HepG2 (cell line): ENCODE measurements around the gene MT1A. TPM values are rescaled to one million over a fixed set of nuclear protein-coding genes. Genes with fewer than 3 reads are reported as not detected.
A peak's percentile ranks its signal among the peaks of the same experiment; 100 is the strongest.

Source experiments
- ADNP ChIP-seq: sonication (generic); formaldehyde crosslinking; IDR thresholded peaks from 2 replicates; pipeline ENCODE4 v1.4.0; 2020; ENCODE audit warnings: missing genetic modification reagents
- ARHGAP35 ChIP-seq: sonication (generic); formaldehyde crosslinking; IDR thresholded peaks from 2 replicates; pipeline ENCODE4 v1.9.0; 2022; ENCODE audit warnings: mild to moderate bottlenecking, inconsistent platforms, moderate library complexity, missing genetic modification reagents, borderline replicate concordance
- ARID4A ChIP-seq: sonication (generic); formaldehyde crosslinking; IDR thresholded peaks from 2 replicates; pipeline ENCODE4 v1.5.0; 2020; ENCODE audit warnings: mild to moderate bottlenecking, missing genetic modification reagents, borderline replicate concordance
- ATRX ChIP-seq: sonication (generic); formaldehyde crosslinking; IDR thresholded peaks from 2 replicates; pipeline ENCODE4 v1.4.0; 2020; ENCODE audit warnings: missing genetic modification reagents, borderline replicate concordance
- BRCA1 ChIP-seq: sonication (generic); formaldehyde crosslinking; IDR thresholded peaks from 2 replicates; pipeline ENCODE4 v1.4.0; 2020; ENCODE audit warnings: missing genetic modification reagents
- FOXP4 ChIP-seq: sonication (generic); formaldehyde crosslinking; IDR thresholded peaks from 2 replicates; pipeline ENCODE4 v1.4.0; 2020; ENCODE audit warnings: missing genetic modification reagents
- HCFC1 ChIP-seq: fragments of 150-350 bp; IDR thresholded peaks from 2 replicates; pipeline ENCODE4 v1.6.1; 2014; ENCODE audit warnings: low read depth, low read length
- IKZF4 ChIP-seq: sonication (generic); formaldehyde crosslinking; IDR thresholded peaks from 2 replicates; pipeline ENCODE4 v1.5.1; 2020; ENCODE audit warnings: borderline replicate concordance, mild to moderate bottlenecking, low read depth, missing genetic modification reagents; ENCODE audit errors: not compliant biosample characterization
- KDM4B ChIP-seq: sonication (generic); formaldehyde crosslinking; IDR thresholded peaks from 2 replicates; pipeline ENCODE4 v1.4.0; 2020; ENCODE audit warnings: missing genetic modification reagents
- MED1 ChIP-seq: sonication (generic); formaldehyde crosslinking; IDR thresholded peaks from 2 replicates; pipeline ENCODE4 v1.4.0; 2020; ENCODE audit warnings: missing genetic modification reagents
- RARA ChIP-seq: IDR thresholded peaks from 2 replicates; pipeline ENCODE4 v1.6.1; 2016; ENCODE audit warnings: missing genetic modification reagents, missing compliant biosample characterization
- RBAK ChIP-seq: sonication (generic); formaldehyde crosslinking; IDR thresholded peaks from 2 replicates; pipeline ENCODE4 v1.5.1; 2020; ENCODE audit warnings: mild to moderate bottlenecking, missing genetic modification reagents
- TCF7 ChIP-seq: sonication (generic); IDR thresholded peaks from 2 replicates; pipeline ENCODE4 v1.6.1; 2016; ENCODE audit warnings: antibody characterized with exemption, low read depth
- ZBTB2 ChIP-seq: sonication (generic); formaldehyde crosslinking; IDR thresholded peaks from 2 replicates; pipeline ENCODE4 v1.8.0; 2022; ENCODE audit warnings: low read depth, missing genetic modification reagents
- ZNF329 ChIP-seq: sonication (generic); formaldehyde crosslinking; IDR thresholded peaks from 2 replicates; pipeline ENCODE4 v1.9.0; 2021; ENCODE audit warnings: low read depth, mild to moderate bottlenecking, missing genetic modification reagents
- ZNF503 ChIP-seq: sonication (generic); formaldehyde crosslinking; IDR thresholded peaks from 2 replicates; pipeline ENCODE4 v1.4.0; 2020; ENCODE audit warnings: missing genetic modification reagents
- ZNF547 ChIP-seq: sonication (generic); formaldehyde crosslinking; IDR thresholded peaks from 2 replicates; pipeline ENCODE4 v1.5.1; 2020; ENCODE audit warnings: mild to moderate bottlenecking, missing genetic modification reagents
- ZNF567 ChIP-seq: sonication (generic); formaldehyde crosslinking; IDR thresholded peaks from 2 replicates; pipeline ENCODE4 v1.8.1; 2023; ENCODE audit warnings: mild to moderate bottlenecking, missing genetic modification reagents, borderline replicate concordance
- ZNF674 ChIP-seq: sonication (generic); formaldehyde crosslinking; IDR thresholded peaks from 2 replicates; pipeline ENCODE4 v1.5.0; 2020; ENCODE audit warnings: low read depth, mild to moderate bottlenecking, missing genetic modification reagents
- ZNF713 ChIP-seq: sonication (generic); formaldehyde crosslinking; IDR thresholded peaks from 2 replicates; pipeline ENCODE4 v1.4.0; 2020; ENCODE audit warnings: mild to moderate bottlenecking, missing genetic modification reagents
- ZNF816 ChIP-seq: sonication (generic); formaldehyde crosslinking; IDR thresholded peaks from 2 replicates; pipeline ENCODE4 v1.8.0; 2022; ENCODE audit warnings: missing genetic modification reagents, mild to moderate bottlenecking, borderline replicate concordance
- polyA plus RNA-seq, 8 experiments: library from polyadenylated mRNA; depleted of rRNA in 3 of 8; stranded (reverse) in 7 of 8; unstranded in 1 of 8; fragments of >200 nt; fragmentation: Illumina TruSeq in 4 of 8; extraction: Trizol in 4 of 8; gene quantifications; 2 replicates each; pipeline versions ENCODE4 v1.2.1 to v1.2.3, GENCODE V29; 2011 to 2016; ENCODE audit warnings: low read depth in 4 of 8, missing spikeins in 1 of 8, mixed read lengths in 1 of 8; ENCODE audit not compliant: insufficient read depth in 1 of 8
- total RNA-seq, 5 experiments: library from RNA; depleted of rRNA; stranded (reverse); fragments of >200 nt; fragmentation: Illumina TruSeq; extraction: Trizol; gene quantifications; 2 replicates each; pipeline ENCODE4 v1.2.3, GENCODE V29; 2016; ENCODE audit warnings: low read depth in 1 of 5

MT1A gene
- total and polyA plus RNA-seq, 2 of the 13 experiments (the other 11 are each of a cell fraction or from before 2014, with no cell fraction given), result 8.3 to 10.4 TPM

- peak; percentile 30; the same call in 1 of the 2 replicates for TF ChIP-seq ZNF567 (CRISPR knock-in tag)
- peak; percentile 94 for TF ChIP-seq MED1 (CRISPR knock-in tag)
- no peak for TF ChIP-seq ZBTB2 (CRISPR knock-in tag)
- peak; percentile 94 for TF ChIP-seq FOXP4
- no peak for TF ChIP-seq ATRX
- TF ChIP-seq ZNF674 (CRISPR knock-in tag), result no peak
- TF ChIP-seq TCF7, result peak; percentile 28; the same call in 1 of the 2 replicates
- TF ChIP-seq ZNF547 (CRISPR knock-in tag), result no peak; the same call in none of the 2 replicates
- TF ChIP-seq KDM4B, result peak; percentile 64; the same call in 1 of the 2 replicates
- TF ChIP-seq ADNP (CRISPR knock-in tag), result 0 out of 2 replicates have a peak, but pooled peaks have one; percentile 66
- TF ChIP-seq ZNF816, result peak; percentile 62; the same call in 1 of the 2 replicates
- 0 out of 2 replicates have a peak, but pooled peaks have one; percentile 60 for TF ChIP-seq RBAK (CRISPR knock-in tag)
- peak; percentile 33 for TF ChIP-seq HCFC1
- no peak; the same call in 1 of the 2 replicates for TF ChIP-seq ZNF329 (CRISPR knock-in tag)
- peak; percentile 93 for TF ChIP-seq ZNF503 (CRISPR knock-in tag)
- no peak; the same call in 1 of the 2 replicates for TF ChIP-seq BRCA1
- peak; percentile 91 for TF ChIP-seq RARA (CRISPR knock-in tag)
- TF ChIP-seq ARHGAP35 (CRISPR knock-in tag), result no peak
- peak; percentile 59 for TF ChIP-seq ARID4A (CRISPR knock-in tag)
- no peak for TF ChIP-seq ZNF713
- TF ChIP-seq IKZF4 (CRISPR knock-in tag), result peak; percentile 15
These were observed 31.3 kb upstream of the MT1A start (continued) for GRCh38 chr16:56607109-56607618.
